ENCODE data around the gene SLC29A3. TPM values are rescaled to one million over a fixed set of nuclear protein-coding genes. Genes with fewer than 3 reads are reported as not detected.
A peak's percentile ranks its signal among the peaks of the same experiment; 100 is the strongest.

SLC29A3 gene
- polyA plus RNA-seq, 3 donors = 9.7 to 28.4 (median 16.6) TPM

GRCh38 chr10:71371750-71372166 lies 52.7 kb downstream of the SLC29A3 start:
- peak overlapping the region; percentile 31 to 77 for H3K4me3 Mint-ChIP-seq
- no peaks in the 10 kb centered on the region for H3K36me3 ChIP-seq (replicated peaks in 1 of 2; ENCODE audit: control insufficient read depth in 1 of 2, insufficient read depth in 2 of 2, low read length in 2 of 2)
- H3K4me3 ChIP-seq (replicated peaks in 1 of 3; ENCODE audit: low read depth in 2 of 3, low read length in 3 of 3) = peak overlapping the region in 2 of 3 experiments; percentile 4 to 64
- peaks cover 5% of the 10 kb centered on the region for H3K79me2 ChIP-seq (ENCODE audit: insufficient read depth, low read length)
- H4K20me1 ChIP-seq (ENCODE audit: insufficient read depth, low read length) = no peaks in the 10 kb centered on the region
- H3K27me3 ChIP-seq (ENCODE audit: control insufficient read depth in 2 of 2, insufficient read depth in 2 of 2, low read length in 2 of 2) = no peaks in the 10 kb centered on the region
- DNase-seq = peak; percentile 62 to 77 (median 69)
- peak overlapping the region; percentile 85 to 95 (median 93) for H3K27ac Mint-ChIP-seq
- H3K9ac ChIP-seq (ENCODE audit: insufficient read depth, low read length, poor library complexity, severe bottlenecking) = no peak overlapping the region
- no peaks in the 10 kb centered on the region for H3K36me3 Mint-ChIP-seq
- H3K9me3 Mint-ChIP-seq = peaks cover 0 to 2% (median 0%) of the 10 kb centered on the region in 7 donors
- peaks cover 88 to 90% of the 10 kb centered on the region in 2 donors for H3K4me1 ChIP-seq (ENCODE audit: control insufficient read depth in 1 of 2, insufficient read depth in 2 of 2, low read length in 2 of 2)
- H2AFZ ChIP-seq (ENCODE audit: insufficient read depth, low read depth, low read length, poor library complexity, severe bottlenecking) = no peak overlapping the region
- peak overlapping the region; percentile 70 for H3K4me2 ChIP-seq (replicated peaks; ENCODE audit: extremely low read depth, low read length, poor library complexity, severe bottlenecking)
- H3K9me3 ChIP-seq (replicated peaks in 1 of 2; ENCODE audit: control insufficient read depth in 1 of 2, insufficient read depth in 1 of 2, low read length in 2 of 2) = no peaks in the 10 kb centered on the region
- H3K4me1 Mint-ChIP-seq = peaks cover 82% of the 10 kb centered on the region
- TF ChIP-seq CTCF (IDR thresholded peaks at IDR 0.05) = no peak
- H3K27ac ChIP-seq (ENCODE audit: low read depth in 1 of 2, low read length in 2 of 2) = peak overlapping the region; percentile 83 to 89
- intact Hi-C loops (cut with micrococcal nuclease) = loop anchor here in 1 of 2 donors (2.0 to 10.0 kb wide), 2 partner anchors 13 to 403 kb away; partner anchors contain the start of gene VSIR
- H3K27me3 Mint-ChIP-seq (ENCODE audit: low read depth in 3 of 3) = no peaks in the 10 kb centered on the region
- 0% methylated on average over 4 of the region's 6 CpGs for WGBS (ENCODE audit: insufficient coverage)

- WGBS (ENCODE audit: insufficient coverage) = 46% methylated on average over 2 of the region's 10 CpGs
Observed at GRCh38 chr10:71372882-71373495, 53.9 kb downstream of the SLC29A3 start.

More at GRCh38 chr10:71372882-71373495, 53.9 kb downstream of the SLC29A3 start:
- H3K27ac Mint-ChIP-seq = peak overlapping the region; percentile 85 to 95 (median 93)
- H3K4me3 Mint-ChIP-seq = peak overlapping the region; percentile 16 to 55
- peak overlapping the region; percentile 47 for H2AFZ ChIP-seq (ENCODE audit: insufficient read depth, low read depth, low read length, poor library complexity, severe bottlenecking)
- peaks cover 0 to 2% (median 0%) of the 10 kb centered on the region in 7 donors for H3K9me3 Mint-ChIP-seq
- intact Hi-C loops (cut with micrococcal nuclease) = loop anchor here in 1 of 2 donors (2.0 to 10.0 kb wide), 2 partner anchors 14 to 402 kb away; partner anchors contain the start of gene VSIR
- peaks cover 9% of the 10 kb centered on the region for H3K79me2 ChIP-seq (ENCODE audit: insufficient read depth, low read length)
- no peaks in the 10 kb centered on the region for H3K9me3 ChIP-seq (replicated peaks in 1 of 2; ENCODE audit: control insufficient read depth in 1 of 2, insufficient read depth in 1 of 2, low read length in 2 of 2)
- H3K9ac ChIP-seq (ENCODE audit: insufficient read depth, low read length, poor library complexity, severe bottlenecking) = peak overlapping the region; percentile 28
- DNase-seq = peak; percentile 37 to 59 (median 50)
- peak overlapping the region; percentile 70 for H3K4me2 ChIP-seq (replicated peaks; ENCODE audit: extremely low read depth, low read length, poor library complexity, severe bottlenecking)
- peaks cover 87 to 90% of the 10 kb centered on the region in 2 donors for H3K4me1 ChIP-seq (ENCODE audit: control insufficient read depth in 1 of 2, insufficient read depth in 2 of 2, low read length in 2 of 2)
- H4K20me1 ChIP-seq (ENCODE audit: insufficient read depth, low read length) = no peaks in the 10 kb centered on the region
- peak overlapping the region in 1 of 3 experiments; percentile 64 for H3K4me3 ChIP-seq (replicated peaks in 1 of 3; ENCODE audit: low read depth in 2 of 3, low read length in 3 of 3)
- H3K27me3 ChIP-seq (ENCODE audit: control insufficient read depth in 2 of 2, insufficient read depth in 2 of 2, low read length in 2 of 2) = no peaks in the 10 kb centered on the region
- peak overlapping the region; percentile 83 to 89 for H3K27ac ChIP-seq (ENCODE audit: low read depth in 1 of 2, low read length in 2 of 2)
- H3K27me3 Mint-ChIP-seq (ENCODE audit: low read depth in 3 of 3) = no peaks in the 10 kb centered on the region
- H3K4me1 Mint-ChIP-seq = peaks cover 77% of the 10 kb centered on the region
- no peak for TF ChIP-seq CTCF (IDR thresholded peaks at IDR 0.05)
- H3K36me3 ChIP-seq (replicated peaks in 1 of 2; ENCODE audit: control insufficient read depth in 1 of 2, insufficient read depth in 2 of 2, low read length in 2 of 2) = no peaks in the 10 kb centered on the region
- no peaks in the 10 kb centered on the region for H3K36me3 Mint-ChIP-seq

All from CD14-positive monocyte (primary cell).